ENCODE results near the gene UBE3C.
"Not testable (repeated sequence)": the region's sequence is repeated elsewhere in the genome, so short reads cannot be mapped to it uniquely, and the experiment has no call there.

UBE3C gene

GRCh38 chr7:157274094-157274634 lies 135.4 kb downstream of the UBE3C start:
- not testable (repeated sequence) for DNase-seq

DNA sequence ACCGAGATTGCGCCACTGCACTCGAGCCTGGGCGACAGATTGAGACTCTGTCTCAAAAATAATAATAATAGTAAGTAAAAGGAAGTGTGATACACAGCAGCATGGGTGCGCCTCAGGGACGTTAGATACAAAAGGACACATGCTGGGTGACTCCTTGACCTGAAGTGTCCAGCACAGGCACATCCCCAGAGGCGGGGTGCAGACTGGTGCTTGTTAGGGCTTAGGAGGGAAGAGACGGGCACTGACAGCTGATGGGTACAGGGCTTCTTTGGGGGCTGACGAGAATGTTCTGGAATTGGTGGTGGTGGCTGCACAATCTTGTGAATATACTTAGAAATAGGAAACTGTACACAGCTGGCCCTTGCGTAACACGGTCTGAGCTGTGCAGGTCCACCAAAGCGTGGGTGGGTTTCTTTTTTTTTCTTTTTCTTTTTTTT lies 136.3 kb downstream of the UBE3C start:
- no peak for DNase-seq

GRCh38 chr7:157276091-157276561 lies 137.4 kb downstream of the UBE3C start:
- no peak for DNase-seq

DNA sequence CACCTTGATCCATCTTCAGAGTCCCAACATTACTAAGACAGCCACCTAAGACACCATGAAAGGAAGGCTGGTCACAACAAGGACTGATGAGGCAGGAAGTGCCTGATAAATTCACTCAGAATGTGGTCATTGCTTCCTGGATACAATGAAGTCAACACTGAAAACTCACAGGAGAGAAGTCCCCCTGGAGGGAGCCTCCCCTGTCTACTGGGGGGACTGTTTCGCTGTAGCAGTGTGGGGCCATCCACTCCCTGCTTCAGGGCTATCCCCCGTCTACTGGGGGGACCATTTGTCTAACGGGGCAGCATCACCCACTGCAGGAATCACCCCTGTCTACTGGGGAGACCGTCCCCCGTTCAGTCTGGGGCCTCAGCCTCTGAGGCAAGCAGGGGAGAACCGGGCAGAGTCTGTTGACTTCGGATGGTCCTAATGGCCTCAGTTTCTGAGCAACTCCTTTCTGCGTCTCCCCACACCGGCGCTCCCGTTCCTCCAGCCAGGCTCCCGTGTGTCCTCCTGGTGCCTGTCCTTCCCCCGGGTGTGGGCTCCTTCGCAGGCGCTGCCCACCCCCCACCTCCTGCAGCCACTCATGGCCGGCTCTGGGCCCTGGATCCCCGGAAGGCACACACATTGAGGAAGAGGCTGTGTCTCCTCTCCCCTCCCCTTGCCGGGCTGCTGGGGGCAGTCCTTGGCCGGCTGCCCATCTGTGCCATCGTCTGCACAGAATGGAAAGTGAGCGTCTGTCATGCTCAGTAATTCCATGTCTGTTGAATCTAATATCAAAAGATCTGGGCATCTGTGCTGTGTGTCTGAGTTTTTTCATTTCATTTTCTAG lies 138.2 kb downstream of the UBE3C start:
- DNase-seq = peak; percentile 52

DNA sequence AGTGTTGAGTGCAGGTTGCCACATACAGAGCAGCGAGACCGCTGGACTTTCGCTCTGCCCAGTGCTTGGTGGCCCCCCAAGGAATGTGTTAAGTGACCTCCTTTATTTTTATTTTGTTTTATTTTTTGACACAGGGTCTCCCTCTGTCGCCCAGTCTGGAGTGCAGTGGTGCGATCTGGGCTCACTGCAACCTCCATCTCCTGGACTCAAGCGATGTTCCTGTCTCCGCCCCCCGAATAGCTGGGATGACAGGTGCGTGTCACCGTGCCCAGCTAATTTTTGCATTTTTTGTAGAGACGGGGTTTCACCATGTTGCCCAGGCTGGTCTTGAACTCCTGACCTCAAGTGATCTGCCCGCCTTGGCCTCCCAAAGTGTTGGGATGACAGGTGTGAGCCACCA lies 138.8 kb downstream of the UBE3C start:
- not testable (repeated sequence) for DNase-seq

DNA sequence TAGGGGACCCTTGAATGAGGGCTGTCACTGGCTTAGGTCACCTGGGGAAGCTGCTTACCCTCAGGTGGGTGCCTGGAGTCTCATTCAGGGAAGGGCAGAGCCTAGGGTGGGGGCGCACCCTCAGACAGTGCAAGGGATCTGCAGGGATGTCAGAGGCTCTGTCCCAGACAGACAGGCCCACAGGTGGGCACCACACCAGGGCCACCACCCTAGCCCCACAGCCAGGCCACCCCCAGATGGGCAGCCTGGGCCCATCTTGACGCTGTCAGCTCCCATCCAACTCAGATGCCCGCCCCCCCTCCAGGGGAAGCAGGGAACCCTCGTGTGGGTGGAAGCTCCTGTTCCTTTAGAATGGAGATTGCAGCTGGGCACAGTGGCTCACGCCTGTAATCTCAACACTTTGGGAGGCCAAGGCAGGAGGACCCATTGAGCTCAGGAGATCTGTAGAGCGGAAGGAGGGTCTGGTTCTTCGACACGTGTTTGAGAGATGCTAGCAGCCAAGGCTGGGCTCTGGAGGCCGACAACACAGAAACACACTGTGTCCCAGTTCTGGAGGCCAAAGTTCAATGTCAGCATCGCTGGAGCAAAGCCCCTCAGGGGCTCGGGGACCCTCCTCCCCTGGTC lies 139.6 kb downstream of the UBE3C start:
- DNase-seq = no peak

DNA sequence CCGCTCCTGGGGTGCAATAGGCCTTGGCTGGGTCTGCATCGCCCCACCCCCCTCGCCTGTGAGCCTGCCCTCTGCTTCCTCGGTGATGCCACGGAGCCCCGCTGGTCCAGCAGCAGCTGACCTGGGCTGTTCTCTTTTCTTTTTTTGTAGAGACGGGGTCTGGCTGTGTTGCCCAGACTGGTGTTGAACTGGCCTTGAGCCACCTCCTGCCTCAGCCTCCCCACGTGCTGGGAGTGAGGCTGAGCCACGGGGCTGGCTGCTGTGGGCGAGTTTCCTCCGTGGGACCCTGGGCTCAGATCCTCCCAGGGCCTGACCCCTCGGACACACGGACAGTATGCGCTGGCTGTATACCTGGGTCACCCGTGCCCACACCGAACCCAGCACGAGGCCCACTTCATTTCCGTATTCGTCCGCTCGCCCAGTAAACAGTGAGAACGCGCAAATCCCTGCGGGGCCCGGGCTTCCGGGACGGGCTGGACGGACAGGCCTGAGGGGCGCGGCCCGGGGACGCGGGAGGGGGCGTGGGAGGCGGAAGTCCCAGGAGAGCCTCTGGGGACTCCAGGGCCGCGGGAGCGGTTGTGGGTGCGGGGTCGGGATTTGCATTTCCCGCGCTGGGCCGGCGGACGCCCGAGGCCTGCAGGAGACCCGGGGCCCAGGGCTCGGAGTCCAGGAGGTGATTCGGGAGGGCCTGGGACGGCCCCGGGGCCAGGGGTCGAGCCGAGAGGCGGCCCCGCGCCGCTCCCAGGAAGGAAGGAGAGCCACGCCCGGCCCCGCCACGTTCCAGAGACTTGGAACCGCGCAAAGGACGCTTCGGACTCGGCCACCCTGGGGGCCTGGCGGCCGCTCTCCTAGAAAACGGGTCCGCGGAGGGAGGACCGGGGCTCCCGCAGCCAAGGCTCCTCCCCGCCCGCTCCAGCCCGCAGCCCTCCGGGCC lies 140.3 kb downstream of the UBE3C start:
- no peak for DNase-seq

- DNase-seq = no peak
These were observed 141.1 kb downstream of the UBE3C start for GRCh38 chr7:157279741-157280215.

- DNase-seq = no peak
These were observed 141.6 kb downstream of the UBE3C start for GRCh38 chr7:157280216-157280841.

DNA sequence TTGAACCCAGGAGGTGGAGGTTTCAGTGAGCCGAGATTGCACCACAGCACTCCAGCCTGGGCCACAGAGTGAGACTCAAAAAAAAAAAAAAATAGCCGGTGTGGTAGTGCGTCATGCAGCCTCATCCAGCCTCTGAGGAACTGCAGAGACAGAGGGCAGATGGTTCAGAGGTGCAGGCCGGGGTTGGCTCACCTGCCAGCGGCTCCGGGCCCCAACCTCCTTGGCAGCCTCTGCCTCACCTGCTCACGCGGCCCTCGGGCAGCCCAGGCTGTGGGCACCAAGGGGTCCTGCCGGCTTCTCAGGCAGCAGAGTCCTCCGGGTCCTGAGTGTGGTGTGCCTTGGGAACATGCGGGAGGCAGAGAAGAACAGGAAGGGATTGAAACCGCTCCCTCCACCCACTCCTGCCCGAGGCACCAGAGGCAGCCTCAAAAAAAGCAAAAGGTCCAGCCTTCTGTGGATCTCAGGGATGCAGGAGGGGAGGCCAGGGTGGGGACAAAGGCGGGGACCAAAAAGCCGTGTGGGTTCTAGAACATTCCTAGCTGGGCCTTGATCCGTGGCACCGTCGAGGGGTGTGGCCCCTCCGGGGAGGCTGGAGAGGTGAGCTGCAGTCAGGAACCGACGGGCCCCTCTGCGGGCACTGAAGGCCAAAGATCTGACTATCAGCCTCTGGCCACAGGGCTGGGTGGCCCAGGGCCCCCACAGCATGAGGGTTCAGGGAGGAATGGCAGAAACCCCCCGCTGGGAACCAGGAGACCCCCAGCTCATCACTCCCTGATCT lies 142.7 kb downstream of the UBE3C start:
- DNase-seq = no peak

DNA sequence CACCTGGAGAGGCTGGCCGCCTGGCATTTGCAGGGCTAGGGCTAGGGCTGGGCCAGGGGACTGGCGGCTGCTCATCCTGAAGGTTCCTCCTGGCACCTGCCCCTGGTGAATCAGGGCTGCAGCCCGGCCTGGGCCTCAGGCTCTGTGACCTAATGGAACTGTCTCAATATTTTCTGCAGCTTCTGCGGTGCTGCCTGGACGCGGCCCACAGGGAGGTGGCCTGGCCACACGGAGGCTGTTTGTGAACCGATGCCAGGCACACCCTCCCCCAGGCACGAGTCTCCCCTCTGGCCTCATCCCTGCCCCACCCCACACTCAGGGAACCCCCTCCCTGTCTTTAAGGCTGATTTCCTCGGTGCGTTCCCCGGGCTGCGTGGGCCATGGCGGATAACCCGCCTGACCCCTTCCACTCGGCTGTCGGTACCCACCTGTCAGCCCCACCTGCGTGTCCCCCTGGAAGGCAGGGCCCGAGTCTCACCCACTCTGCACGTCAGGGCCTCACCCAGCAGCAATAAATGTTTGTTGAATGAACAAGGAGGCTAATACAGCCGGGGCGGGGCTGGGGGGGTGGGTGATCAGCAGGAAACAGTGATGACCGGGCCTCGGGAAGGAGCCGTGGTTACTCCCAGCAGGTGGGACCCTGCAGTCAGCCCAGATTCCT lies 143.5 kb downstream of the UBE3C start:
- no peak for DNase-seq

GRCh38 chr7:157284229-157285014 lies 145.7 kb downstream of the UBE3C start:
- DNase-seq = no peak

GRCh38 chr7:157291404-157292080 lies 152.8 kb downstream of the UBE3C start:
- DNase-seq = no peak

GRCh38 chr7:157292258-157292657 lies 153.5 kb downstream of the UBE3C start:
- DNase-seq = no peak

- DNase-seq = no peak
These were observed 154.2 kb downstream of the UBE3C start for GRCh38 chr7:157292770-157293412.

DNA sequence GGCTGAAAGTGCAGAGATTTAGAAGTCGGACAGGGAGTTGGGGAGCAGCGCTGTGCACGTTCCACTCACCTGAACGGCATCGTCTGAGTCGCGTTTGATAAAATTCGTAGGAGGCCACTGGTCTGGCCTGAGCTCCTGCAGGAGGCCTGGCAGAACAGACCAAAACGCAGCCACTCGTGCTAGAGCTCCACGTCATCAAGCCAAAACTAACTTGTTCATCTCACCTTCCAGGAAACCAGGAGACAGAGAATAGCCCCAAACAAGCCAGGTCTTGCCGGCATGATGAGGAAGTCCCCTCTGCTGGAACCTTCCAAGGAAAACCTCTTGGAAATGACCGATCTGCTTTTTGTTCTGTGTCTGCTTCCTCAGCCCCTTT lies 154.7 kb downstream of the UBE3C start:
- no peak for DNase-seq

GRCh38 chr7:157294773-157295172 lies 156.0 kb downstream of the UBE3C start:
- no peak for DNase-seq

DNA sequence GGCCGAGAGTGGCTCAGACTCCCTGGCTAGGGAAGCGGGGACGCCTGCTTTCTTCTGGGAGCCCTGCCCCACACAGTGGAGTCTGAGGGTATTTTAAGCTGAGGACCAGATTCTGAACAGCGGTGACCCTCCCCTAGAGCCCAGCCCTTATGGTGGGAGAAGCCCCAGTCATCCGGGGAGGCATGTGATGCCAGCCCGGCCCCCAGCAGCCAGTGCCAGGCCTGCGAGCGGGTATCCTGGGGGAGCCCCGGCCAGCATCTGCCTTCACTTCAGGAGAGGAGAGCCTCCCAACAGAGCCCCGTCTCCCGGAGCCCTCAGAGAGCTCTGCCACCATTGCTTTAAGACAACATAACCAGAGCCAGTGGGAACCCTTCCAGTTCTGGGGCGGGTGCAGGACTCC lies 156.6 kb downstream of the UBE3C start:
- DNase-seq = no peak

DNA sequence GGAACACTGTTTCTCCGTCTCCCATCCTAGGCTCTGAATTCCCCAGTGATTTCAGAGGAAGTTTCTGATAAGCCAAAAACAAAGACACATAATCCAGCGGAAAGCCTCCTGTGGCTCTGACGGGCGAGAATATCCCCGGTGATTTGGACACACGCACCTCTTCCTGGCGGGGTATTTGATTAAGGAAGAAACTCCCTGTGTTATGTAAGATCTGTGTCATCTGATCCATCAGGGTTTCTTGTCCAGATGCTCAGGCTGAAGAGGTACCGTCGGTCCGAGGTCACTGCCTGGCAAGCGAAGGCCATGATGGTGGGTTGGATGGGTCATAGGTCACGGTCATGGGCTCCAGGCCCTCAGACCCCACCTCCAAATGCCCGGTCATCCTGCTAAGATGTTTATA lies 158.5 kb downstream of the UBE3C start:
- DNase-seq = no peak

Measured in CD4-positive, alpha-beta T cell treated with Interleukin-21 for 1 hour (primary cell).